ENCODE results near the gene ECE1.

- TF ChIP-seq CTCF (IDR thresholded peaks at IDR 0.05; ENCODE audit: insufficient read depth, low read length, poor library complexity, severe bottlenecking) (no peak), EZH2phosphoT487 (conservative IDR thresholded peaks at IDR 0.05; ENCODE audit: low read length) (no peak)
These were observed 16.9 kb upstream of the ECE1 start for GRCh38 chr1:21307210-21307609.

Data from SU-DHL-6 (cell line).